B cell (primary cell): ENCODE results near the gene MRTFB. TPM values are rescaled to one million over a fixed set of nuclear protein-coding genes. Genes with fewer than 3 reads are reported as not detected.

Experiments
- ATAC-seq: fragments of 200-7000 bp; cut with Tn5 transposase; one replicate; pipeline ENCODE4 v1.10.0; 2021; ENCODE audit warnings: low read depth, mild to moderate bottlenecking, moderate number of reproducible peaks, moderate library complexity
- CTCF ChIA-PET: fragments of 350-600 bp; sonication (Branson Sonifier 250); formaldehyde crosslinking; loops from one replicate; lab custom pipeline; 2021; ENCODE audit warnings: antibody characterized with exemption, inconsistent platforms; lab: Charles Lee
- POLR2A ChIA-PET: fragments of 350-600 bp; sonication (Branson Sonifier 250); formaldehyde crosslinking; loops from one replicate; lab custom pipeline; 2021; ENCODE audit warnings: antibody characterized with exemption; lab: Charles Lee
- DNase-seq: peaks from one replicate; pipeline ENCODE4 v3.0.0; 2013
- H2AFZ ChIP-seq: 2 replicates; pipeline ENCODE4 v1.6.1; 2012; ENCODE audit warnings: mild to moderate bottlenecking, low read depth, low read length; ENCODE audit not compliant: insufficient read depth, poor library complexity, severe bottlenecking
- H3K27ac ChIP-seq, 2 donors: 1 replicate in 1 of 2; 2 replicates in 1 of 2; pipeline ENCODE4 v1.5.1; 2012 to 2013; ENCODE audit warnings: low read length in 2 of 2, mild to moderate bottlenecking in 2 of 2, moderate library complexity in 1 of 2
- H3K27me3 ChIP-seq, 4 experiments: fragments of 200-600 bp in 1 of 4; sonication (generic) in 1 of 4; replicated peaks in 1 of 4; 1 replicate in 2 of 4; 2 replicates in 2 of 4; pipeline versions ENCODE4 v1.6.1 to v1.7.0; 2013 to 2016; ENCODE audit warnings: low read length in 3 of 4, mild to moderate bottlenecking in 2 of 4, mixed read lengths in 1 of 4, moderate library complexity in 1 of 4; ENCODE audit not compliant: insufficient read depth in 4 of 4, control insufficient read depth in 3 of 4; ENCODE audit errors: control extremely low read depth in 1 of 4
- H3K36me3 ChIP-seq, 2 experiments: replicated peaks in 1 of 2; 1 replicate in 1 of 2; 2 replicates in 1 of 2; pipeline versions ENCODE4 v1.6.1 to v1.7.1; 2013; ENCODE audit warnings: low read length in 1 of 2; ENCODE audit not compliant: insufficient read depth in 2 of 2, control insufficient read depth in 1 of 2; ENCODE audit errors: control extremely low read depth in 1 of 2, extremely low read depth in 1 of 2
- H3K4me1 ChIP-seq, 2 donors: fragments of 200-600 bp in 1 of 2; sonication (generic) in 1 of 2; 1 replicate in 1 of 2; 2 replicates in 1 of 2; pipeline versions ENCODE4 v1.5.1 to v1.6.1; 2013 to 2017; ENCODE audit warnings: low read length in 2 of 2; ENCODE audit not compliant: control insufficient read depth in 2 of 2, insufficient read depth in 2 of 2
- H3K4me2 ChIP-seq: replicated peaks from 2 replicates; pipeline ENCODE3; 2012; ENCODE audit warnings: mild to moderate bottlenecking, low read depth, low read length; ENCODE audit not compliant: poor library complexity, severe bottlenecking
- H3K4me3 ChIP-seq, 5 experiments: fragments of 200-600 bp in 1 of 5; sonication (generic) in 1 of 5; 1 replicate in 3 of 5; 2 replicates in 2 of 5; pipeline versions ENCODE4 v1.5.1 to v1.7.0; 2011 to 2016; ENCODE audit warnings: low read length in 4 of 5, mild to moderate bottlenecking in 4 of 5, low read depth in 2 of 5, control low read depth in 1 of 5, moderate library complexity in 1 of 5; ENCODE audit not compliant: insufficient read depth in 1 of 5; ENCODE audit errors: control extremely low read depth in 1 of 5, extremely low read depth in 1 of 5
- H3K79me2 ChIP-seq: fragments of 200-600 bp; sonication (generic); one replicate; pipeline ENCODE4 v1.6.0; 2016; ENCODE audit warnings: low read length; ENCODE audit not compliant: control insufficient read depth, insufficient read depth
- H3K9ac ChIP-seq: fragments of 200-600 bp; sonication (generic); 2 replicates; pipeline ENCODE4 v1.6.1; 2017; ENCODE audit warnings: mild to moderate bottlenecking, low read length, moderate library complexity
- H3K9me3 ChIP-seq, 3 donors: one replicate each; pipeline versions ENCODE4 v1.6.1 to v1.7.1; 2013; ENCODE audit warnings: low read length in 2 of 3; ENCODE audit not compliant: control insufficient read depth in 2 of 3, insufficient read depth in 1 of 3; ENCODE audit errors: control extremely low read depth in 1 of 3
- H4K20me1 ChIP-seq: 2 replicates; pipeline ENCODE4 v1.6.0; 2012; ENCODE audit warnings: mild to moderate bottlenecking, low read length; ENCODE audit not compliant: insufficient read depth, control insufficient read depth, poor library complexity, severe bottlenecking
- H3K27ac Mint-ChIP-seq: one replicate; pipeline ENCODE4 v1.8.0; 2021; ENCODE audit warnings: mixed read lengths
- H3K27me3 Mint-ChIP-seq: one replicate; pipeline ENCODE4 v1.8.0; 2021; ENCODE audit warnings: mixed read lengths
- H3K4me1 Mint-ChIP-seq: one replicate; pipeline ENCODE4 v1.8.0; 2021; ENCODE audit warnings: mixed read lengths
- H3K4me3 Mint-ChIP-seq: one replicate; pipeline ENCODE4 v1.8.0; 2021; ENCODE audit warnings: mixed read lengths
- H3K9me3 Mint-ChIP-seq: one replicate; pipeline ENCODE4 v1.8.0; 2022; ENCODE audit warnings: mixed read lengths; ENCODE audit not compliant: insufficient read depth
- EZH2 ChIP-seq: IDR thresholded peaks from 2 replicates; pipeline ENCODE4 v1.6.1; 2012; ENCODE audit warnings: borderline replicate concordance, low read depth, mild to moderate bottlenecking, moderate library complexity, low read length; ENCODE audit not compliant: insufficient read depth, poor library complexity, severe bottlenecking
- WGBS: methylation state at CpG from one replicate; pipeline ENCODE4 v1.1.5; 2013; ENCODE audit warnings: missing lambda C conversion rate; ENCODE audit not compliant: insufficient coverage; 5-methylcytosine and 5-hydroxymethylcytosine counted together
- intact Hi-C: fragments of 100-400 bp; cut with micrococcal nuclease; formaldehyde crosslinking; loops from one replicate; pipeline ENCODE4 v1.10.0; 2022
- polyA plus RNA-seq: library from polyadenylated mRNA; depleted of rRNA; stranded (reverse); fragments of >200 nt; gene quantifications from 2 replicates; pipeline ENCODE4 v1.2.3, GENCODE V29; 2012
- total RNA-seq, 2 donors: library from RNA; stranded (reverse); fragments of 120-200 nt in 1 of 2; gene quantifications; 1 replicate in 1 of 2; 2 replicates in 1 of 2; pipeline versions ENCODE4 v1.2.3 to v1.2.4, GENCODE V29; 2013 to 2022
- TF ChIP-seq, protein P1 (sequence below): fragments of 200-600 bp; IDR thresholded peaks from one replicate; pipeline ENCODE4 v1.8.0; 2022; ENCODE audit warnings: antibody characterized with exemption, mild to moderate bottlenecking

Gene MRTFB
- total and polyA plus RNA-seq, 2 donors (not counting 1 experiment from before 2014, with no cell fraction given), result 6.6 to 39.5 TPM

DNA sequence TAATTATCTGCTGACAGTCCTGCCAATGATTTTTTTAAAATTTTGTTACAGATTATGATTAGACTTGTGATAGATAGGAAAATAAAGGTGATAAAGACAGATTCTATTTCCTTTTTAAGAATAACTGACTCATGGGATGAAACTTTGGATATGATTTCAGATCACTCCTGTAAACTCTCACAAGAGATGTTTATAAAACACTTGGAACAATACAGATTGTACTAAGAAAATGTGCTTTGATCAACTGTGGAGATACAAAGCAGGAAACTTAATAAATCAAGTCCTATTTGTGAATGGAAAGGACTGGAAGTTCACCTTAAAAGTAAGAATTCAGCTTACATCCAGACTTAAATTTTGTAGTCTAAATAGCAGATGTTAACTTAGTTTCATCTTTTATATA lies 21.4 kb downstream of the MRTFB start:
- Histone ChIP-seq H2AFZ (no peak overlapping the region), H4K20me1 (peaks cover 20% of the 10 kb centered on the region), H3K27ac (no peak overlapping the region), H3K4me2 (no peak overlapping the region), H3K9ac (no peak overlapping the region), H3K9me3 (peaks cover 0 to 1% (median 0%) of the 10 kb centered on the region in 3 donors), H3K36me3 (peaks cover 0 to 1% of the 10 kb centered on the region in 2 experiments), H3K4me1 (no peaks in the 10 kb centered on the region), H3K79me2 (peaks cover 12% of the 10 kb centered on the region), H3K27me3 (no peaks in the 10 kb centered on the region), H3K4me3 (no peak overlapping the region)
- TF ChIP-seq EZH2, result no peak
- TF ChIP-seq, protein P1, sequence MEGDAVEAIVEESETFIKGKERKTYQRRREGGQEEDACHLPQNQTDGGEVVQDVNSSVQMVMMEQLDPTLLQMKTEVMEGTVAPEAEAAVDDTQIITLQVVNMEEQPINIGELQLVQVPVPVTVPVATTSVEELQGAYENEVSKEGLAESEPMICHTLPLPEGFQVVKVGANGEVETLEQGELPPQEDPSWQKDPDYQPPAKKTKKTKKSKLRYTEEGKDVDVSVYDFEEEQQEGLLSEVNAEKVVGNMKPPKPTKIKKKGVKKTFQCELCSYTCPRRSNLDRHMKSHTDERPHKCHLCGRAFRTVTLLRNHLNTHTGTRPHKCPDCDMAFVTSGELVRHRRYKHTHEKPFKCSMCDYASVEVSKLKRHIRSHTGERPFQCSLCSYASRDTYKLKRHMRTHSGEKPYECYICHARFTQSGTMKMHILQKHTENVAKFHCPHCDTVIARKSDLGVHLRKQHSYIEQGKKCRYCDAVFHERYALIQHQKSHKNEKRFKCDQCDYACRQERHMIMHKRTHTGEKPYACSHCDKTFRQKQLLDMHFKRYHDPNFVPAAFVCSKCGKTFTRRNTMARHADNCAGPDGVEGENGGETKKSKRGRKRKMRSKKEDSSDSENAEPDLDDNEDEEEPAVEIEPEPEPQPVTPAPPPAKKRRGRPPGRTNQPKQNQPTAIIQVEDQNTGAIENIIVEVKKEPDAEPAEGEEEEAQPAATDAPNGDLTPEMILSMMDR, result no peak
- POLR2A ChIA-PET, result no interaction called here
- Mint-ChIP-seq H3K4me3 (no peak overlapping the region), H3K9me3 (no peaks in the 10 kb centered on the region), H3K27me3 (no peaks in the 10 kb centered on the region), H3K4me1 (peaks cover 7% of the 10 kb centered on the region), H3K27ac (no peak overlapping the region)
- DNase-seq (no peak), ATAC-seq (no peak)
- CTCF ChIA-PET, result no interaction called here
- intact Hi-C loops, result no loop called here

DNA sequence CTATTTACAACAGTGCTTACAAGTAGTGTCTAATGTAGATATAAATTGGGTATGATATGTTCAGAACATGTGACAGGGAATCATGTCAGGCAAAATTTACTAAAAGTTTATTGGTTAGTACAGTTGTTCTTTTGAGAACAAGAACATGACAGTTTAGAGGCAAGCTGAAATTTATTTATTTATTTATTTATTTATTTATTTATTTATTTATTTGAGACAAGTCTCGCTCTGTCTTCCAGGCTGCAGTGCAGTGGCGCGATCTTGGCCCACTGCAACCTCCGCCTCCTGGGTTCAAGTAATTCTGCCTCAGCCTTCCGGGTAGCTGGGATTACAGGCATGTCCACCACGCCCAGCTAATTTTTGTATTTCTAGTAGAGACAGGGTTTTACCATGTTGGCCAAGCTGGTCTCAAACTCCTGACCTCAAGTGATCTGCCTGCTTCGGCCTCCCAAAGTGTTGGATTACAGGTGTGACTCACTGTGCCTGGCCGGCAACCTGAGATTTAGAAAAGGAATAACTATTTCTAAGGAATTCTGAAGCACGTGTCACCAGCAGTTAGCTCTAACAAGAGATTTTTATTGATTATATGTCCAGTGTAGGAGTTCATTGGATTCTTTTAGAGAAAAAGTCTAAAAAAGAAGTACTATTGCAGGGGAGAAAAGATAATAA lies 24.9 kb downstream of the MRTFB start:
- CTCF ChIA-PET, result interaction anchor here (1.2 kb wide), 1 partner anchor 12 kb away, joined by 5 read pairs; no protein-coding TSS in a partner anchor
- H3K4me2 ChIP-seq, result no peak overlapping the region
- no peak overlapping the region for H3K4me3 Mint-ChIP-seq
- no peak for TF ChIP-seq EZH2
- TF ChIP-seq, protein P1, result no peak
- peaks cover 0 to 5% (median 0%) of the 10 kb centered on the region in 3 donors for H3K9me3 ChIP-seq
- ATAC-seq, result no peak
- no peaks in the 10 kb centered on the region for H3K27me3 Mint-ChIP-seq
- peaks cover 6% of the 10 kb centered on the region for H4K20me1 ChIP-seq
- H3K4me3 ChIP-seq, result no peak overlapping the region
- POLR2A ChIA-PET, result no interaction called here
- H3K27ac ChIP-seq, result no peak overlapping the region
- no peak overlapping the region for H3K9ac ChIP-seq
- H3K4me1 Mint-ChIP-seq, result peaks cover 20% of the 10 kb centered on the region
- H2AFZ ChIP-seq, result no peak overlapping the region
- H3K4me1 ChIP-seq, result no peaks in the 10 kb centered on the region
- H3K79me2 ChIP-seq, result peaks cover 31% of the 10 kb centered on the region
- H3K27ac Mint-ChIP-seq, result no peak overlapping the region
- WGBS, result 98% methylated on average over 9 of the region's 9 CpGs
- intact Hi-C loops, result no loop called here
- H3K27me3 ChIP-seq, result no peaks in the 10 kb centered on the region
- no peaks in the 10 kb centered on the region for H3K9me3 Mint-ChIP-seq
- DNase-seq, result no peak
- H3K36me3 ChIP-seq, result no peaks in the 10 kb centered on the region
